WTC11 (cell line): Measurements from ENCODE around the gene LRRN4. TPM values are rescaled to one million over a fixed set of nuclear protein-coding genes. Genes with fewer than 3 reads are reported as not detected.

Experiments
- ATAC-seq: fragments of 200-7000 bp; cut with Tn5 transposase; 2 replicates; pipeline ENCODE4 v1.10.0; 2021; ENCODE audit warnings: mild to moderate bottlenecking, moderate library complexity
- CTCF ChIA-PET: fragments of 300-600 bp; sonication (Branson Sonifier 250); formaldehyde crosslinking; loops from one replicate; lab custom pipeline; 2021; ENCODE audit warnings: antibody characterized with exemption; lab: Charles Lee
- POLR2A ChIA-PET: fragments of 350-600 bp; sonication (Branson Sonifier 250); formaldehyde crosslinking; loops from one replicate; lab custom pipeline; 2021; ENCODE audit warnings: antibody characterized with exemption; lab: Charles Lee
- DNase-seq: peaks from one replicate; pipeline ENCODE4 v3.0.0; 2021; ENCODE audit warnings: low spot score
- H3K27ac Mint-ChIP-seq: 2 replicates; pipeline ENCODE4 v1.8.0; 2021; ENCODE audit warnings: mixed read lengths
- H3K27me3 Mint-ChIP-seq: 2 replicates; pipeline ENCODE4 v1.8.0; 2021; ENCODE audit warnings: low read depth, mild to moderate bottlenecking, moderate library complexity, mixed read lengths
- H3K36me3 Mint-ChIP-seq: 2 replicates; pipeline ENCODE4 v1.8.0; 2021; ENCODE audit warnings: mixed read lengths
- H3K4me1 Mint-ChIP-seq: 2 replicates; pipeline ENCODE4 v1.8.0; 2022; ENCODE audit warnings: mixed read lengths
- H3K4me3 Mint-ChIP-seq: 2 replicates; pipeline ENCODE4 v1.8.0; 2021; ENCODE audit warnings: mild to moderate bottlenecking, moderate library complexity, mixed read lengths
- H3K9me3 Mint-ChIP-seq: 2 replicates; pipeline ENCODE4 v1.8.0; 2021; ENCODE audit warnings: mixed read lengths
- CREM ChIP-seq: sonication (generic); formaldehyde crosslinking; IDR thresholded peaks from 2 replicates; pipeline ENCODE4 v1.8.1; 2022; ENCODE audit warnings: mild to moderate bottlenecking, missing genetic modification reagents, moderate library complexity
- ELF4 ChIP-seq: sonication (generic); formaldehyde crosslinking; IDR thresholded peaks from 2 replicates; pipeline ENCODE4 v1.8.1; 2022; ENCODE audit warnings: low read depth, mild to moderate bottlenecking, moderate library complexity, missing genetic modification reagents
- ESRRA ChIP-seq: sonication (generic); formaldehyde crosslinking; IDR thresholded peaks from 2 replicates; pipeline ENCODE4 v1.8.1; 2022; ENCODE audit warnings: mild to moderate bottlenecking, missing genetic modification reagents, borderline replicate concordance
- ETV6 ChIP-seq: sonication (generic); formaldehyde crosslinking; IDR thresholded peaks from 2 replicates; pipeline ENCODE4 v1.8.1; 2022; ENCODE audit warnings: mild to moderate bottlenecking, missing genetic modification reagents
- GTF2I ChIP-seq: fragments of 250-450 bp; sonication (Bioruptor Pico); conservative IDR thresholded peaks from 2 replicates; pipeline ENCODE4 v1.4.0; 2021; ENCODE audit warnings: mild to moderate bottlenecking
- NFATC4 ChIP-seq: fragments of 250-450 bp; sonication (Bioruptor Pico); IDR thresholded peaks from 2 replicates; pipeline ENCODE4 v1.9.0; 2021; ENCODE audit warnings: mild to moderate bottlenecking
- NR1H2 ChIP-seq: sonication (generic); formaldehyde crosslinking; IDR thresholded peaks from 2 replicates; pipeline ENCODE4 v1.9.0; 2021; ENCODE audit warnings: mild to moderate bottlenecking, moderate library complexity, missing genetic modification reagents
- NR3C1 ChIP-seq: sonication (generic); formaldehyde crosslinking; conservative IDR thresholded peaks from 2 replicates; pipeline ENCODE4 v1.8.1; 2023; ENCODE audit warnings: low read depth, mild to moderate bottlenecking, missing genetic modification reagents
- RORB ChIP-seq: fragments of 250-450 bp; sonication (Bioruptor Pico); IDR thresholded peaks from 2 replicates; pipeline ENCODE4 v1.9.0; 2021; ENCODE audit warnings: mild to moderate bottlenecking
- SP1 ChIP-seq: sonication (generic); formaldehyde crosslinking; conservative IDR thresholded peaks from 2 replicates; pipeline ENCODE4 v1.8.1; 2022; ENCODE audit warnings: missing genetic modification reagents
- ZNF138 ChIP-seq: sonication (generic); formaldehyde crosslinking; conservative IDR thresholded peaks from 2 replicates; pipeline ENCODE4 v1.8.1; 2022; ENCODE audit warnings: mild to moderate bottlenecking, moderate library complexity, missing genetic modification reagents
- ZNF423 ChIP-seq: fragments of 250-450 bp; sonication (Bioruptor Pico); IDR thresholded peaks from 2 replicates; pipeline ENCODE4 v2.1.2; 2022; ENCODE audit warnings: mild to moderate bottlenecking, moderate library complexity
- total RNA-seq: library from RNA; stranded (reverse); gene quantifications from 3 replicates; pipeline ENCODE4 v1.2.3, GENCODE V29; 2021
- TF ChIP-seq, protein P1 (sequence below): sonication (generic); formaldehyde crosslinking; IDR thresholded peaks from 2 replicates; pipeline ENCODE4 v1.8.0; 2023; ENCODE audit warnings: missing genetic modification reagents
- TF ChIP-seq, protein P2 (sequence below): sonication (generic); formaldehyde crosslinking; IDR thresholded peaks from 2 replicates; pipeline ENCODE4 v1.8.1; 2022; ENCODE audit warnings: missing genetic modification reagents, borderline replicate concordance
- TF ChIP-seq, protein P3 (sequence below): sonication (generic); formaldehyde crosslinking; IDR thresholded peaks from 2 replicates; pipeline ENCODE4 v1.8.1; 2023; ENCODE audit warnings: mild to moderate bottlenecking, missing genetic modification reagents
- TF ChIP-seq, protein P4 (sequence below): sonication (generic); formaldehyde crosslinking; IDR thresholded peaks from 2 replicates; pipeline ENCODE4 v1.8.0; 2022; ENCODE audit warnings: mild to moderate bottlenecking, missing genetic modification reagents
- TF ChIP-seq, protein P5 (sequence below): sonication (generic); formaldehyde crosslinking; IDR thresholded peaks from 2 replicates; pipeline ENCODE4 v1.8.1; 2022; ENCODE audit warnings: low read depth, missing genetic modification reagents, borderline replicate concordance
- TF ChIP-seq, protein P6 (sequence below): sonication (generic); formaldehyde crosslinking; IDR thresholded peaks from 2 replicates; pipeline ENCODE4 v1.8.0; 2022; ENCODE audit warnings: missing genetic modification reagents
- TF ChIP-seq, protein P7 (sequence below): fragments of 200-600 bp; IDR thresholded peaks from 2 replicates; pipeline ENCODE4 v1.8.0; 2022; ENCODE audit warnings: antibody characterized with exemption

LRRN4 gene
- total RNA-seq, 1 experiment from 2014 or later: 0.48 TPM

DNA sequence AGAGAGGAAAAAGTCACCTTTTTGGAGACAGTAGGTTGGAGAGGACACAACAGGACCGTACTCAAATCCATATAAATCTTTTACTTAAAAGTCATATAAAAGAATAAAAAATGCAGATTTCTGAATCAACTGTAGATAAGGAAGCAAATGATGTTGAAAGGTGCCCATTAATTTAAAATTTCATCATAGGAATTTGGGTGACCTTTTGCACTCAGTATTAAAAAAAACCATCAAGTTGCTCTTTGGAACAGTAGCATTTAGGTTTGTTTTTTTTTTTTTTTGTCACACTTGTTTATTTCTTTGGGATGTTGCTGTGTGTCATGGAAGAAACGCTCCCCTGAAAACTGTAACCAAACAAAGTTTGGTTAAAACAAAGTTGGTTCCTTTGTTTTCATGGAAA lies 20.9 kb upstream of the LRRN4 start:
- no peak for DNase-seq
- ChIA-PET POLR2A (no interaction called here), CTCF (interaction anchor here (0.7 to 1.7 kb wide), 3 partner anchors 21 to 546 kb away, joined by 3 to 8 read pairs (median 6); partner anchors contain the start of gene LRRN4)
- H3K27me3 Mint-ChIP-seq: no peaks in the 10 kb centered on the region
- H3K27ac Mint-ChIP-seq: no peak overlapping the region
- TF ChIP-seq ESRRA (CRISPR knock-in tag) (no peak), ELF4 (CRISPR knock-in tag) (no peak), CREM (no peak), ZNF138 (CRISPR knock-in tag) (no peak), ETV6 (CRISPR knock-in tag) (no peak), NR1H2 (CRISPR knock-in tag) (no peak), SP1 (no peak), NR3C1 (no peak), RORB (no peak), NFATC4 (CRISPR knock-in tag) (no peak), ZNF423 (CRISPR knock-in tag) (no peak)
- TF ChIP-seq, protein P1, sequence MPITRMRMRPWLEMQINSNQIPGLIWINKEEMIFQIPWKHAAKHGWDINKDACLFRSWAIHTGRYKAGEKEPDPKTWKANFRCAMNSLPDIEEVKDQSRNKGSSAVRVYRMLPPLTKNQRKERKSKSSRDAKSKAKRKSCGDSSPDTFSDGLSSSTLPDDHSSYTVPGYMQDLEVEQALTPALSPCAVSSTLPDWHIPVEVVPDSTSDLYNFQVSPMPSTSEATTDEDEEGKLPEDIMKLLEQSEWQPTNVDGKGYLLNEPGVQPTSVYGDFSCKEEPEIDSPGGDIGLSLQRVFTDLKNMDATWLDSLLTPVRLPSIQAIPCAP (CRISPR knock-in tag): no peak
- TF ChIP-seq, protein P2, sequence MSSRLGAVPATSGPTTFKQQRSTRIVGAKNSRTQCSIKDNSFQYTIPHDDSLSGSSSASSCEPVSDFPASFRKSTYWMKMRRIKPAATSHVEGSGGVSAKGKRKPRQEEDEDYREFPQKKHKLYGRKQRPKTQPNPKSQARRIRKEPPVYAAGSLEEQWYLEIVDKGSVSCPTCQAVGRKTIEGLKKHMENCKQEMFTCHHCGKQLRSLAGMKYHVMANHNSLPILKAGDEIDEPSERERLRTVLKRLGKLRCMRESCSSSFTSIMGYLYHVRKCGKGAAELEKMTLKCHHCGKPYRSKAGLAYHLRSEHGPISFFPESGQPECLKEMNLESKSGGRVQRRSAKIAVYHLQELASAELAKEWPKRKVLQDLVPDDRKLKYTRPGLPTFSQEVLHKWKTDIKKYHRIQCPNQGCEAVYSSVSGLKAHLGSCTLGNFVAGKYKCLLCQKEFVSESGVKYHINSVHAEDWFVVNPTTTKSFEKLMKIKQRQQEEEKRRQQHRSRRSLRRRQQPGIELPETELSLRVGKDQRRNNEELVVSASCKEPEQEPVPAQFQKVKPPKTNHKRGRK (CRISPR knock-in tag): no peak
- TF ChIP-seq, protein P3, sequence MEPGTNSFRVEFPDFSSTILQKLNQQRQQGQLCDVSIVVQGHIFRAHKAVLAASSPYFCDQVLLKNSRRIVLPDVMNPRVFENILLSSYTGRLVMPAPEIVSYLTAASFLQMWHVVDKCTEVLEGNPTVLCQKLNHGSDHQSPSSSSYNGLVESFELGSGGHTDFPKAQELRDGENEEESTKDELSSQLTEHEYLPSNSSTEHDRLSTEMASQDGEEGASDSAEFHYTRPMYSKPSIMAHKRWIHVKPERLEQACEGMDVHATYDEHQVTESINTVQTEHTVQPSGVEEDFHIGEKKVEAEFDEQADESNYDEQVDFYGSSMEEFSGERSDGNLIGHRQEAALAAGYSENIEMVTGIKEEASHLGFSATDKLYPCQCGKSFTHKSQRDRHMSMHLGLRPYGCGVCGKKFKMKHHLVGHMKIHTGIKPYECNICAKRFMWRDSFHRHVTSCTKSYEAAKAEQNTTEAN: no peak
- TF ChIP-seq, protein P4, sequence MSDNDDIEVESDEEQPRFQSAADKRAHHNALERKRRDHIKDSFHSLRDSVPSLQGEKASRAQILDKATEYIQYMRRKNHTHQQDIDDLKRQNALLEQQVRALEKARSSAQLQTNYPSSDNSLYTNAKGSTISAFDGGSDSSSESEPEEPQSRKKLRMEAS (CRISPR knock-in tag): no peak
- TF ChIP-seq, protein P5, sequence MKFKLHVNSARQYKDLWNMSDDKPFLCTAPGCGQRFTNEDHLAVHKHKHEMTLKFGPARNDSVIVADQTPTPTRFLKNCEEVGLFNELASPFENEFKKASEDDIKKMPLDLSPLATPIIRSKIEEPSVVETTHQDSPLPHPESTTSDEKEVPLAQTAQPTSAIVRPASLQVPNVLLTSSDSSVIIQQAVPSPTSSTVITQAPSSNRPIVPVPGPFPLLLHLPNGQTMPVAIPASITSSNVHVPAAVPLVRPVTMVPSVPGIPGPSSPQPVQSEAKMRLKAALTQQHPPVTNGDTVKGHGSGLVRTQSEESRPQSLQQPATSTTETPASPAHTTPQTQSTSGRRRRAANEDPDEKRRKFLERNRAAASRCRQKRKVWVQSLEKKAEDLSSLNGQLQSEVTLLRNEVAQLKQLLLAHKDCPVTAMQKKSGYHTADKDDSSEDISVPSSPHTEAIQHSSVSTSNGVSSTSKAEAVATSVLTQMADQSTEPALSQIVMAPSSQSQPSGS: no peak
- TF ChIP-seq, protein P6, sequence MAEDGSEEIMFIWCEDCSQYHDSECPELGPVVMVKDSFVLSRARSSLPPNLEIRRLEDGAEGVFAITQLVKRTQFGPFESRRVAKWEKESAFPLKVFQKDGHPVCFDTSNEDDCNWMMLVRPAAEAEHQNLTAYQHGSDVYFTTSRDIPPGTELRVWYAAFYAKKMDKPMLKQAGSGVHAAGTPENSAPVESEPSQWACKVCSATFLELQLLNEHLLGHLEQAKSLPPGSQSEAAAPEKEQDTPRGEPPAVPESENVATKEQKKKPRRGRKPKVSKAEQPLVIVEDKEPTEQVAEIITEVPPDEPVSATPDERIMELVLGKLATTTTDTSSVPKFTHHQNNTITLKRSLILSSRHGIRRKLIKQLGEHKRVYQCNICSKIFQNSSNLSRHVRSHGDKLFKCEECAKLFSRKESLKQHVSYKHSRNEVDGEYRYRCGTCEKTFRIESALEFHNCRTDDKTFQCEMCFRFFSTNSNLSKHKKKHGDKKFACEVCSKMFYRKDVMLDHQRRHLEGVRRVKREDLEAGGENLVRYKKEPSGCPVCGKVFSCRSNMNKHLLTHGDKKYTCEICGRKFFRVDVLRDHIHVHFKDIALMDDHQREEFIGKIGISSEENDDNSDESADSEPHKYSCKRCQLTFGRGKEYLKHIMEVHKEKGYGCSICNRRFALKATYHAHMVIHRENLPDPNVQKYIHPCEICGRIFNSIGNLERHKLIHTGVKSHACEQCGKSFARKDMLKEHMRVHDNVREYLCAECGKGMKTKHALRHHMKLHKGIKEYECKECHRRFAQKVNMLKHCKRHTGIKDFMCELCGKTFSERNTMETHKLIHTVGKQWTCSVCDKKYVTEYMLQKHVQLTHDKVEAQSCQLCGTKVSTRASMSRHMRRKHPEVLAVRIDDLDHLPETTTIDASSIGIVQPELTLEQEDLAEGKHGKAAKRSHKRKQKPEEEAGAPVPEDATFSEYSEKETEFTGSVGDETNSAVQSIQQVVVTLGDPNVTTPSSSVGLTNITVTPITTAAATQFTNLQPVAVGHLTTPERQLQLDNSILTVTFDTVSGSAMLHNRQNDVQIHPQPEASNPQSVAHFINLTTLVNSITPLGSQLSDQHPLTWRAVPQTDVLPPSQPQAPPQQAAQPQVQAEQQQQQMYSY: no peak
- TF ChIP-seq, all 79 proteins: peak for 0
- Mint-ChIP-seq H3K36me3 (peaks cover 24% of the 10 kb centered on the region), H3K9me3 (no peaks in the 10 kb centered on the region), H3K4me3 (no peak overlapping the region), H3K4me1 (no peaks in the 10 kb centered on the region)
- no peak for ATAC-seq

DNA sequence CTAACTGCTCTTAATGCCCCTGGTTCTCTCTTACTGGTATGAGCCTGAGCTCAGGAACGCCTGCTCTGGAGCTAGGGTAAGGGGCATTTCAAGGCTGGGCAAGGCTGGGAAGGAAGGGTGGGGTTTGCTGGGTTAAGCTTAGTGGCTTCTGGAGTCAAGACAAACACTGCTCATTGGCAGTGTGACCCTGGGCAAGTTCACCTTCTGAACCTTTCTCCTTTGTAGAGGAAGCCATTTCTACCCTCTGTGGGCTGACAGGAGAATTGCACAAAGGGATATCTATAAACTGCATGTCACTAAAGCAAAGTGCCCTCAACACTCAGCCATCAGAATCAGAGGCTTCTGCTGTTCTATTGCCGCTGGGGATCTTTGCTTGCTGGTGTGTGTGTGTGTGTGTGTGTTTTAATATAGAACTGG lies 20.3 kb upstream of the LRRN4 start:
- Mint-ChIP-seq H3K4me1 (no peaks in the 10 kb centered on the region), H3K27ac (0 out of 2 replicates have a peak overlapping the region, but pooled peaks have one; percentile 11), H3K27me3 (no peaks in the 10 kb centered on the region), H3K36me3 (peaks cover 24% of the 10 kb centered on the region), H3K9me3 (no peaks in the 10 kb centered on the region), H3K4me3 (no peak overlapping the region)
- ATAC-seq (peak; percentile 92), DNase-seq (no peak)
- TF ChIP-seq, protein P7, sequence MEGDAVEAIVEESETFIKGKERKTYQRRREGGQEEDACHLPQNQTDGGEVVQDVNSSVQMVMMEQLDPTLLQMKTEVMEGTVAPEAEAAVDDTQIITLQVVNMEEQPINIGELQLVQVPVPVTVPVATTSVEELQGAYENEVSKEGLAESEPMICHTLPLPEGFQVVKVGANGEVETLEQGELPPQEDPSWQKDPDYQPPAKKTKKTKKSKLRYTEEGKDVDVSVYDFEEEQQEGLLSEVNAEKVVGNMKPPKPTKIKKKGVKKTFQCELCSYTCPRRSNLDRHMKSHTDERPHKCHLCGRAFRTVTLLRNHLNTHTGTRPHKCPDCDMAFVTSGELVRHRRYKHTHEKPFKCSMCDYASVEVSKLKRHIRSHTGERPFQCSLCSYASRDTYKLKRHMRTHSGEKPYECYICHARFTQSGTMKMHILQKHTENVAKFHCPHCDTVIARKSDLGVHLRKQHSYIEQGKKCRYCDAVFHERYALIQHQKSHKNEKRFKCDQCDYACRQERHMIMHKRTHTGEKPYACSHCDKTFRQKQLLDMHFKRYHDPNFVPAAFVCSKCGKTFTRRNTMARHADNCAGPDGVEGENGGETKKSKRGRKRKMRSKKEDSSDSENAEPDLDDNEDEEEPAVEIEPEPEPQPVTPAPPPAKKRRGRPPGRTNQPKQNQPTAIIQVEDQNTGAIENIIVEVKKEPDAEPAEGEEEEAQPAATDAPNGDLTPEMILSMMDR: peak; percentile 38
- TF ChIP-seq GTF2I (CRISPR knock-in tag): no peak
- ChIA-PET CTCF (interaction anchor here (0.7 to 2.9 kb wide), 11 partner anchors 11 to 545 kb away, joined by 3 to 12 read pairs (median 3); partner anchors contain the start of gene LRRN4), POLR2A (interaction anchor here (0.6 kb wide), 1 partner anchor 58 kb away, joined by 3 read pairs; no protein-coding TSS in a partner anchor)
